SK-N-SH treated with all-trans-retinoic acid at 6 μM for 48 hours (cell line): ENCODE data around the gene CAND2.
A peak's percentile ranks its signal among the peaks of the same experiment; 100 is the strongest.

Source experiments
- ATAC-seq: fragments of 200-7000 bp; cut with Tn5 transposase; 3 replicates; pipeline ENCODE4 v1.9.1; 2020; ENCODE audit warnings: mild to moderate bottlenecking, moderate library complexity
- ARNTL ChIP-seq: fragments of 450-650 bp; formaldehyde crosslinking; IDR thresholded peaks from 2 replicates; pipeline ENCODE4 v1.5.0; 2020; ENCODE audit warnings: low read depth, mild to moderate bottlenecking, moderate library complexity, borderline replicate concordance
- BACH2 ChIP-seq: fragments of 250-450 bp; sonication (Bioruptor Pico); IDR thresholded peaks from 2 replicates; pipeline ENCODE4 v1.9.0; 2021; ENCODE audit warnings: mild to moderate bottlenecking, borderline replicate concordance
- CSDC2 ChIP-seq: fragments of 250-450 bp; sonication (Bioruptor Pico); IDR thresholded peaks from 2 replicates; pipeline ENCODE4 v1.5.0; 2020; ENCODE audit warnings: mild to moderate bottlenecking, moderate library complexity
- ESRRG ChIP-seq: fragments of 250-450 bp; sonication (Bioruptor Pico); IDR thresholded peaks from 2 replicates; pipeline ENCODE4 v1.6.1; 2021; ENCODE audit warnings: mild to moderate bottlenecking
- GLIS3 ChIP-seq: fragments of 250-450 bp; sonication (Bioruptor Pico); IDR thresholded peaks from 2 replicates; pipeline ENCODE4 v1.5.0; 2020; ENCODE audit warnings: mild to moderate bottlenecking, moderate library complexity
- ISL1 ChIP-seq: fragments of 250-450 bp; sonication (Bioruptor Pico); IDR thresholded peaks from 2 replicates; pipeline ENCODE4 v2.1.2; 2022; ENCODE audit warnings: mild to moderate bottlenecking, moderate library complexity
- OSR1 ChIP-seq: fragments of 250-450 bp; sonication (Bioruptor Pico); IDR thresholded peaks from 2 replicates; pipeline ENCODE4 v1.8.0; 2022; ENCODE audit warnings: moderate library complexity, mild to moderate bottlenecking, inconsistent platforms
- PATZ1 ChIP-seq: fragments of 250-450 bp; sonication (Bioruptor Pico); IDR thresholded peaks from 2 replicates; pipeline ENCODE4 v1.8.0; 2020; ENCODE audit warnings: mild to moderate bottlenecking, moderate library complexity, borderline replicate concordance
- POU6F1 ChIP-seq: fragments of 250-450 bp; sonication (Bioruptor Pico); IDR thresholded peaks from 2 replicates; pipeline ENCODE4 v1.8.0; 2021; ENCODE audit warnings: low read depth, mild to moderate bottlenecking, moderate library complexity, borderline replicate concordance
- PPARA ChIP-seq: fragments of 250-450 bp; sonication (Bioruptor Pico); IDR thresholded peaks from 2 replicates; pipeline ENCODE4 v1.5.0; 2020; ENCODE audit warnings: mild to moderate bottlenecking, borderline replicate concordance
- RARB ChIP-seq: fragments of 250-450 bp; sonication (Bioruptor Pico); IDR thresholded peaks from 2 replicates; pipeline ENCODE4 v1.8.0; 2021; ENCODE audit warnings: mild to moderate bottlenecking, moderate library complexity
- SNAI2 ChIP-seq: fragments of 250-450 bp; sonication (Bioruptor Pico); IDR thresholded peaks from 2 replicates; pipeline ENCODE4 v1.5.0; 2020; ENCODE audit warnings: mild to moderate bottlenecking, moderate library complexity
- TCF4 ChIP-seq: fragments of 250-450 bp; sonication (Bioruptor Pico); IDR thresholded peaks from 2 replicates; pipeline ENCODE4 v1.8.0; 2021; ENCODE audit warnings: mild to moderate bottlenecking, moderate library complexity, borderline replicate concordance
- TSHZ2 ChIP-seq: fragments of 250-450 bp; sonication (Bioruptor Pico); IDR thresholded peaks from 2 replicates; pipeline ENCODE4 v1.5.0; 2020; ENCODE audit warnings: mild to moderate bottlenecking, moderate library complexity
- ZC3H10 ChIP-seq: fragments of 250-450 bp; sonication (Bioruptor Pico); IDR thresholded peaks from 2 replicates; pipeline ENCODE4 v1.5.1; 2021; ENCODE audit warnings: mild to moderate bottlenecking, moderate library complexity
- ZFP3 ChIP-seq: fragments of 250-450 bp; sonication (Bioruptor Pico); IDR thresholded peaks from 2 replicates; pipeline ENCODE4 v1.5.0; 2020; ENCODE audit warnings: mild to moderate bottlenecking, moderate library complexity
- ZFP30 ChIP-seq: fragments of 450-650 bp; formaldehyde crosslinking; IDR thresholded peaks from 2 replicates; pipeline ENCODE4 v1.5.0; 2022; ENCODE audit warnings: mild to moderate bottlenecking, moderate library complexity
- ZNF70 ChIP-seq: fragments of 450-650 bp; formaldehyde crosslinking; IDR thresholded peaks from 2 replicates; pipeline ENCODE4 v1.5.0; 2020; ENCODE audit warnings: mild to moderate bottlenecking, moderate library complexity
- ZNF8 ChIP-seq: fragments of 450-650 bp; formaldehyde crosslinking; IDR thresholded peaks from 2 replicates; pipeline ENCODE4 v1.5.0; 2020; ENCODE audit warnings: mild to moderate bottlenecking, moderate library complexity
- TF ChIP-seq, protein P1 (sequence below): fragments of 250-450 bp; sonication (Bioruptor Pico); IDR thresholded peaks from 2 replicates; pipeline ENCODE4 v1.5.1; 2020; ENCODE audit warnings: low read depth, mild to moderate bottlenecking, moderate library complexity
- TF ChIP-seq, protein P2 (sequence below): fragments of 250-450 bp; sonication (Bioruptor Pico); IDR thresholded peaks from 2 replicates; pipeline ENCODE4 v1.5.1; 2021; ENCODE audit warnings: mild to moderate bottlenecking, moderate library complexity

The CAND2 gene

GRCh38 chr3:12831301-12831866 is 34.9 kb downstream of the CAND2 start:
- TF ChIP-seq, protein P1, sequence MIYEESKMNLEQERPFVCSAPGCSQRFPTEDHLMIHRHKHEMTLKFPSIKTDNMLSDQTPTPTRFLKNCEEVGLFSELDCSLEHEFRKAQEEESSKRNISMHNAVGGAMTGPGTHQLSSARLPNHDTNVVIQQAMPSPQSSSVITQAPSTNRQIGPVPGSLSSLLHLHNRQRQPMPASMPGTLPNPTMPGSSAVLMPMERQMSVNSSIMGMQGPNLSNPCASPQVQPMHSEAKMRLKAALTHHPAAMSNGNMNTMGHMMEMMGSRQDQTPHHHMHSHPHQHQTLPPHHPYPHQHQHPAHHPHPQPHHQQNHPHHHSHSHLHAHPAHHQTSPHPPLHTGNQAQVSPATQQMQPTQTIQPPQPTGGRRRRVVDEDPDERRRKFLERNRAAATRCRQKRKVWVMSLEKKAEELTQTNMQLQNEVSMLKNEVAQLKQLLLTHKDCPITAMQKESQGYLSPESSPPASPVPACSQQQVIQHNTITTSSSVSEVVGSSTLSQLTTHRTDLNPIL (CRISPR knock-in tag), result no peak
- no peak for TF ChIP-seq ZFP3 (CRISPR knock-in tag)
- TF ChIP-seq OSR1 (CRISPR knock-in tag), result no peak
- TF ChIP-seq PATZ1 (CRISPR knock-in tag), result no peak
- no peak for TF ChIP-seq ZC3H10
- no peak for TF ChIP-seq ZFP30 (CRISPR knock-in tag)
- no peak for TF ChIP-seq TSHZ2 (CRISPR knock-in tag)
- no peak for TF ChIP-seq SNAI2
- no peak for TF ChIP-seq ZNF70 (CRISPR knock-in tag)
- TF ChIP-seq BACH2 (CRISPR knock-in tag), result no peak
- no peak for TF ChIP-seq CSDC2 (CRISPR knock-in tag)
- TF ChIP-seq GLIS3, result no peak
- no peak for TF ChIP-seq TCF4 (CRISPR knock-in tag)
- TF ChIP-seq ARNTL, result no peak
- TF ChIP-seq RARB (CRISPR knock-in tag), result no peak
- TF ChIP-seq, protein P2, sequence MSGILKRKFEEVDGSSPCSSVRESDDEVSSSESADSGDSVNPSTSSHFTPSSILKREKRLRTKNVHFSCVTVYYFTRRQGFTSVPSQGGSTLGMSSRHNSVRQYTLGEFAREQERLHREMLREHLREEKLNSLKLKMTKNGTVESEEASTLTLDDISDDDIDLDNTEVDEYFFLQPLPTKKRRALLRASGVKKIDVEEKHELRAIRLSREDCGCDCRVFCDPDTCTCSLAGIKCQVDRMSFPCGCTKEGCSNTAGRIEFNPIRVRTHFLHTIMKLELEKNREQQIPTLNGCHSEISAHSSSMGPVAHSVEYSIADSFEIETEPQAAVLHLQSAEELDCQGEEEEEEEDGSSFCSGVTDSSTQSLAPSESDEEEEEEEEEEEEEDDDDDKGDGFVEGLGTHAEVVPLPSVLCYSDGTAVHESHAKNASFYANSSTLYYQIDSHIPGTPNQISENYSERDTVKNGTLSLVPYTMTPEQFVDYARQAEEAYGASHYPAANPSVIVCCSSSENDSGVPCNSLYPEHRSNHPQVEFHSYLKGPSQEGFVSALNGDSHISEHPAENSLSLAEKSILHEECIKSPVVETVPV, result no peak
- TF ChIP-seq ISL1 (CRISPR knock-in tag), result no peak
- no peak for TF ChIP-seq ZNF8 (CRISPR knock-in tag)
- TF ChIP-seq ESRRG (CRISPR knock-in tag), result no peak
- TF ChIP-seq PPARA, result no peak
- ATAC-seq, result peak; percentile 41

DNA sequence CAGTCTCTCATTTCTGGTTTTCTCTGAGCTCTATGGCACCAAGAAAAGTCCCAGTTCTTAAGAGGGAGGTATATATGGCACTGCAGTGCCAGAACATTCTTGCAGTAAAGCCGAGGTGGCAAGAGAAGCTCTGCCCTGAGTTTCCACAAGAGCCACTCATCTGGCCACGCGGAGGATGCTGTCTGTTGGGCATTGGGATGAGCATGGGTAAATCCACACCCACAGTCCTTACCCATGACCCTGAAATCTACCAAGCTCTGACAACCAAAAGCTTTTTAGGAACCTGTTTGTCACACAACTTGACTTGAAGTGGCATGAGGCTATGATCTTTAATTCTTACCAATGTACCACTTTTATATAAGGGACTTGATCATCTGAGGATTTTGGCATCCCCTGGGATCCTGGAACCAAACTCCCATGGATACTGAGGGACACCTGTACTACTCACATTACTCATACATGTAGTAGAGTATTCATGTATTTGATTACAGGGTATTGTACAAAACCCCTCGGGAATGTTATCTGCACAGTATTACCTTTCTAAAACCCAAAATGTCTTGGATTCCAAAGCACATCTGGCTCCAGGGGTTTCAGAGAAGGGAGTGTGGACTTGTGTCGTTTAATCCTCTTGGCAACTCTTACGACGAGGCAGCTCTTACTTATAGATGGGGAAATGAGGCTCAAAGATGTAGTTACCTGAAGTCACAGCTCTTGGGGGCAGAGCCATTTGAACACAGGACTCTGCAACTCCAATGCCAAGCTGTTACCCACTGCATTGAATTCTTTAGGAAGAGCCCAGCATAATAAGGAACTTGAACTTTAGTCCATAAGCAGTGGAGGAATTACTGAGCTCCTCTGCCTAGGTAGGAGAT is 36.1 kb downstream of the CAND2 start:
- TF ChIP-seq BACH2 (CRISPR knock-in tag), result no peak
- TF ChIP-seq RARB (CRISPR knock-in tag), result no peak
- TF ChIP-seq ESRRG (CRISPR knock-in tag), result no peak
- TF ChIP-seq TSHZ2 (CRISPR knock-in tag), result no peak
- TF ChIP-seq ZFP30 (CRISPR knock-in tag), result no peak
- no peak for TF ChIP-seq PATZ1 (CRISPR knock-in tag)
- TF ChIP-seq ARNTL, result no peak
- no peak for TF ChIP-seq ZNF8 (CRISPR knock-in tag)
- TF ChIP-seq, protein P1 (CRISPR knock-in tag), result no peak
- TF ChIP-seq POU6F1 (CRISPR knock-in tag), result no peak
- no peak for TF ChIP-seq TCF4 (CRISPR knock-in tag)
- no peak for TF ChIP-seq OSR1 (CRISPR knock-in tag)
- no peak for TF ChIP-seq ZFP3 (CRISPR knock-in tag)
- ATAC-seq, result peak; percentile 5; the same call in 1 of the 3 replicates
